ENCODE measurements around the gene ECE1. TPM values are rescaled to one million over a fixed set of nuclear protein-coding genes. Genes with fewer than 3 reads are reported as not detected.
A peak's percentile ranks its signal among the peaks of the same experiment; 100 is the strongest.

ECE1 gene
- total and polyA plus RNA-seq, 10 of the 15 experiments (the other 5 are each of a cell fraction or from before 2014, with no cell fraction given) = 0.97 to 81.0 (median 37.0) TPM

- TF ChIP-seq, protein P1, sequence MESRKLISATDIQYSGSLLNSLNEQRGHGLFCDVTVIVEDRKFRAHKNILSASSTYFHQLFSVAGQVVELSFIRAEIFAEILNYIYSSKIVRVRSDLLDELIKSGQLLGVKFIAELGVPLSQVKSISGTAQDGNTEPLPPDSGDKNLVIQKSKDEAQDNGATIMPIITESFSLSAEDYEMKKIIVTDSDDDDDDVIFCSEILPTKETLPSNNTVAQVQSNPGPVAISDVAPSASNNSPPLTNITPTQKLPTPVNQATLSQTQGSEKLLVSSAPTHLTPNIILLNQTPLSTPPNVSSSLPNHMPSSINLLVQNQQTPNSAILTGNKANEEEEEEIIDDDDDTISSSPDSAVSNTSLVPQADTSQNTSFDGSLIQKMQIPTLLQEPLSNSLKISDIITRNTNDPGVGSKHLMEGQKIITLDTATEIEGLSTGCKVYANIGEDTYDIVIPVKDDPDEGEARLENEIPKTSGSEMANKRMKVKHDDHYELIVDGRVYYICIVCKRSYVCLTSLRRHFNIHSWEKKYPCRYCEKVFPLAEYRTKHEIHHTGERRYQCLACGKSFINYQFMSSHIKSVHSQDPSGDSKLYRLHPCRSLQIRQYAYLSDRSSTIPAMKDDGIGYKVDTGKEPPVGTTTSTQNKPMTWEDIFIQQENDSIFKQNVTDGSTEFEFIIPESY (IDR thresholded peaks at IDR 0.05) = no peak
- TF ChIP-seq ZNF207 (IDR thresholded peaks at IDR 0.05; ENCODE audit: borderline replicate concordance) (peak; percentile 33; the same call in 1 of the 2 replicates), TCF3 (IDR thresholded peaks at IDR 0.05; ENCODE audit: borderline replicate concordance, insufficient read depth, low read depth, low read length) (no peak), MXI1 (IDR thresholded peaks at IDR 0.05; ENCODE audit: low read depth, low read length) (peak; percentile 31; the same call in 1 of the 2 replicates), EGR1 (IDR thresholded peaks at IDR 0.05; ENCODE audit: borderline replicate concordance in 1 of 2, low read depth in 2 of 2, low read length in 2 of 2) (peak in 1 of 2 experiments; percentile 48; a peak in 1 of 3 replicates), E4F1 (IDR thresholded peaks at IDR 0.05; ENCODE audit: borderline replicate concordance, partially characterized antibody) (no peak), STAT1 (conservative IDR thresholded peaks at IDR 0.05) (no peak), RBBP5 (conservative IDR thresholded peaks at IDR 0.05) (no peak)
Measured at GRCh38 chr1:21334214-21335087, 44.2 kb upstream of the ECE1 start (continued).

Data from GM12878 (cell line).